ENCODE data around the gene EPRS1.

- TF ChIP-seq NR1H2 (CRISPR knock-in tag; IDR thresholded peaks at IDR 0.05) (no peak), CTCF (IDR thresholded peaks at IDR 0.05) (no peak), USF2 (CRISPR knock-in tag; IDR thresholded peaks at IDR 0.05) (no peak), ARID4B (CRISPR knock-in tag; IDR thresholded peaks at IDR 0.05; ENCODE audit: borderline replicate concordance) (no peak), AFF4 (CRISPR knock-in tag; IDR thresholded peaks at IDR 0.05; ENCODE audit: borderline replicate concordance) (no peak), ATF6 (CRISPR knock-in tag; IDR thresholded peaks at IDR 0.05) (no peak), ZNF121 (CRISPR knock-in tag; IDR thresholded peaks at IDR 0.05) (no peak), ZNF671 (CRISPR knock-in tag; IDR thresholded peaks at IDR 0.05) (no peak)
These were observed 16.3 kb upstream of the EPRS1 start for GRCh38 chr1:220062629-220063028.
